Sigmoid colon (tissue), 4 donors: ENCODE data around the gene SLC35B2.

Source experiments
- CTCF ChIP-seq, 4 experiments: fragments of 450-650 bp in 3 of 4; fragments of 200-600 bp in 1 of 4; IDR thresholded peaks; one replicate each; pipeline ENCODE4 v1.5.1; 2016 to 2019; ENCODE audit warnings: antibody characterized with exemption in 4 of 4, mild to moderate bottlenecking in 3 of 4, moderate library complexity in 2 of 4
- EP300 ChIP-seq, 4 donors: sonication (generic); formaldehyde crosslinking; IDR thresholded peaks; one replicate each; pipeline ENCODE4 v1.6.1; 2017; ENCODE audit warnings: antibody characterized with exemption in 4 of 4
- POLR2A ChIP-seq, 2 donors: fragments of 450-650 bp; IDR thresholded peaks; one replicate each; pipeline ENCODE4 v1.6.1; 2016; ENCODE audit warnings: antibody characterized with exemption in 2 of 2, mild to moderate bottlenecking in 2 of 2, moderate library complexity in 2 of 2
- POLR2AphosphoS5 ChIP-seq, 4 donors: sonication (generic); formaldehyde crosslinking; IDR thresholded peaks; one replicate each; pipeline ENCODE4 v1.6.1; 2017; ENCODE audit warnings: antibody characterized with exemption in 4 of 4

- TF ChIP-seq CTCF (IDR thresholded peaks at IDR 0.05) (peak in 3 of 4 experiments; percentile 54 to 74 (median 55)), EP300 (IDR thresholded peaks at IDR 0.05) (no peak), POLR2A (IDR thresholded peaks at IDR 0.05) (no peak), POLR2AphosphoS5 (IDR thresholded peaks at IDR 0.05) (no peak)
Measured at GRCh38 chr6:44304282-44305199, 47.2 kb upstream of the SLC35B2 start.
